GM21576 (cell line): Measurements from ENCODE around the gene NCR2.
"Not testable (repeated sequence)": the region's sequence is repeated elsewhere in the genome, so short reads cannot be mapped to it uniquely, and the experiment has no call there.

Source experiments
- ATAC-seq: cut with Tn5 transposase; IDR thresholded peaks from one replicate; pipeline ENCODE4 v1.9.1; 2021; ENCODE audit warnings: mild to moderate bottlenecking, moderate library complexity; ENCODE audit not compliant: unreplicated experiment

Gene NCR2, protein sequence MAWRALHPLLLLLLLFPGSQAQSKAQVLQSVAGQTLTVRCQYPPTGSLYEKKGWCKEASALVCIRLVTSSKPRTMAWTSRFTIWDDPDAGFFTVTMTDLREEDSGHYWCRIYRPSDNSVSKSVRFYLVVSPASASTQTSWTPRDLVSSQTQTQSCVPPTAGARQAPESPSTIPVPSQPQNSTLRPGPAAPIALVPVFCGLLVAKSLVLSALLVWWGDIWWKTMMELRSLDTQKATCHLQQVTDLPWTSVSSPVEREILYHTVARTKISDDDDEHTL

DNA sequence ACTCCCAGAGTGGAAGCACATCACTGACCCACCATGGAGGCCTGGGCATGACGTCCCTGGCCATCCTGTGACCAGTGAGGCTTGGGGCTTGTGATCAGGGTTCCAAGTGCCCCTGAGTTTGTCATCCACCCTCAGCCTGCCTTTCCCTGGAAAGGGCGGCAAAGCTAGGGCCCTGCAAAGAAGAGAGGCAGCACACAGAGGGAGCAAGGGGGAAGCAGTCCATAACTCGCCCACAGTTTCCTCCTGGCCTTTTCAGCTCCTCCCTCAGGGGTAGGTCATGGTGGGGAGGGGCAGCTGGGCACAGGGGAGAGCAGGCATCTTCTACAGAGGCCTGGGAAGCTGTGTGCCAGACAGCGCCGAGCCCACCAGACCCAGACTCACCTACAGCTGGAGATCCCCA, at the start of gene NCR2:
TSS of gene NCR2 (plus strand) at position 313 of the 400 bp plus-strand sequence. CDS start 269 bp downstream, outside the sequence.
- no peak for ATAC-seq

DNA sequence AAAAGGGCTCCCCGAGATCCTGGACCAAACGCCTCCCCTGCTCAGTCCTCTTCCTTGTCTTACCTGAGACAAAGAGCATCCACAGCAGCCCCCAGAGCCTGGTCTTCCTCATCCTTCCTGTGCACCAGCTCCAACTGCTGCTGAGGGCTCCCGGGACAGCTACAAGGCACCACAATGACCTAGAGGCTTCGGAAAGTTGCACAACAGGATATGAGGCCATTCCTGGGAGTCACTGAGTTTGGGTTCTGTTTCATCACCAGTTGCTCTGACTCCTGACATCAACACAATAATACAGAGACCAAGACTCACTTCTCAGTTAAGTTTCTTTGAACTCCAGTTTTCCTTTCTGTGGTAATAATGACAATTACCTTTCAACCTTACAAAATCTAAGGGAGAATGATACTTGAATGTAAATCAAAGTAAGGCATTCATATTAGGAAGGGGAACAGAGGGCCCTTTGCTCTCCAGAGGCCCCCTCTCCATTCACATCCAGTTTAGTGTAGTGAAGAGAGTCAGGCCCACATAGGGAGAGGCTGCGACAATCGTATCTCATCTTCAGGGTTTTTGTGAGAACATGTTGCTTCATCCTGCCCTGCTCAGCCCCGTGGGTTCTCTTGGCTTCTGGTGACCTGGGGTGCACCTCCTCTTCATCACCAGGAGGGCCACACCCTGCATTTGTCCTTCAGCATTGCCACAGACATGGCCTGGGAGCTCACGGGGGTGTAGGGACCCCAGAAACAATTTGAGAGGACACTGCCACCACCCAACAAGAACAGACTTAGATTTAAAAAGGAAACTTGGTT, 48.7 kb upstream of the NCR2 start, which contains the start of gene TREM1:
TSS of gene TREM1 (minus strand) at position 139 of the 803 bp plus-strand sequence. CDS start at position 112, 27 bp downstream.
- no peak for ATAC-seq

GRCh38 chr6:41288030-41288753, 47.2 kb upstream of the NCR2 start:
- peak; percentile 62 for ATAC-seq

- no peak for ATAC-seq
Observed at GRCh38 chr6:41288754-41289129, 46.7 kb upstream of the NCR2 start.

- ATAC-seq: no peak
Observed at GRCh38 chr6:41289815-41290214, 45.6 kb upstream of the NCR2 start.

DNA sequence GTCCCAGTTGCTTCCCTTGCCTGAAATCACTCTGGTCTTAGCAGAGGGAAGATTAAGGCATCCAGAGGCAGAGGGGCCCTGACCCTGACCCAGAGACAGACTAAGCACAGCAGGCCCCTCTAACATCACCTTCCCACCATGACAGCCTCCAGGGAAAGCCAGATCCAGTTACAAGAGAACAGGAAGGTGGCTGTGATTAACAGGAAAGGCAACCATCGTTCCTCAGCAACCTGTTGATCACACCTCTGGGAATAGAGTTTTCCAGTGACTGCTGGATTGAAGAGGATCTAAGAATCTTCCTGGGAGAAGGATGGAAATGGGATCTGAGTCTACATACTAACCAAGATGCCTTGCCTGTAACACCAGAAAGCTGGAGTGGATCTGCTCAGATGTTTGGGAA, 43.7 kb upstream of the NCR2 start:
- no peak for ATAC-seq

DNA sequence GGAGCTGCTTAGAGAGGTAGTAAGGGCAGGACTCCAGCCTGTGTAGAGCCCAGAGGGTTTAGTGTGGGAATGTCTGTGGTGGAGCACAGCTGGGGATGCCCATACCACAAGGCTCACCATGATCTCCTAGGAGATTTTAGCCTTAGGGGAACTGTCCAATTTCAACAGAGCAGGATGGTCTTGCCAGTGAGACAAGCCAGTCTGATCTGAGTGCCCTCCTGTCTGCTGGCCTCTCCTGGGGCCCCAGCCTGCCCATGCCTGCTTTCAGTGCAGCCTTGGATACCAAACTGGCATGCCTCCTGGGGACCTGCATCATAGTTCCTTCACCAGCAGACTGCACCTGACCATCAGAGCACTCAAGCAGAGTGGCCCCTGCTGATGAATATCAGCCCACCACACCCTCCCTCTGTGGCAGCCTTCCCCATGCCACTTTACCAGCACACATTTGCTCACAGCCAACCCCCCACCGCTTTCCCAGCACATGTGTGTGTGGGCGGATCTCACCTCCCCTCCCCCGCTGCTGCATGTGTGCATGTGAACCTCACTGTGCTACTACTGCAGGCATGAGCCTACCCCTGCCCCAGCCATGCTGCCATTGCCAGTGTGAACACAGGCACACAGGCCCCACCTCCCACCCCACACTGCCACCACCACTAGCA, 41.1 kb upstream of the NCR2 start:
- no peak for ATAC-seq

GRCh38 chr6:41297248-41297647, 38.2 kb upstream of the NCR2 start:
- ATAC-seq: not testable (repeated sequence)

DNA sequence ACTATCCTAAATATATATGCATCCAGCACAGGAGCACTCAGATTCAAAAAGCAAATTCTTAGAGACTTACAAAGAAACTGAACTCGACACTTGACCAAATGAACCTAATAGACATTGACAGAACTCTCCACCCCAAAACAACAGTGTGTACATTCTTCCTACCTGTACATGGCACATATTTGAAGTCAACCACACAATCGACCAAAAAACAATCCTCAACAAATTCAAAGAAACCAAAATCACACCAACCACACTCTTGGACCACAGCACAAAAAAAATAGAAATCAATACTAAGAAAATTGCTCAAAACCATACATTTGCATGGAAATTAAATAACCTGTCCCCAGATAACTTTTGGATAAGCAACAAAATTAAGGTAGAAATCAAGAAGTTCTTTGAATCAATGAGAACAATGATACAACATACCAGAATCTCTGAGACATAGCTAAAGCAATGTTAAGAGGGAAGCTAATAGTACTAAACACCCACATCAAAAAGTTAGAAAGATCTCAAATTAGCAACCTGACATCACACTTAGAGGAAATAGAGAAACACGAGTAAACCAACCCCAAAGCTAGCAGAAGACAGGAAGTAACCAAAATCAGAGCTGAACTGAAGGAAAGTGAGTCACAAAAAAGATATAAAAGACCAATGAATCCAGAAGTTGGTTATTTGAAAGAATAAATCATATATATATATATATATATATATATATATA, 36.5 kb upstream of the NCR2 start:
- no peak for ATAC-seq

DNA sequence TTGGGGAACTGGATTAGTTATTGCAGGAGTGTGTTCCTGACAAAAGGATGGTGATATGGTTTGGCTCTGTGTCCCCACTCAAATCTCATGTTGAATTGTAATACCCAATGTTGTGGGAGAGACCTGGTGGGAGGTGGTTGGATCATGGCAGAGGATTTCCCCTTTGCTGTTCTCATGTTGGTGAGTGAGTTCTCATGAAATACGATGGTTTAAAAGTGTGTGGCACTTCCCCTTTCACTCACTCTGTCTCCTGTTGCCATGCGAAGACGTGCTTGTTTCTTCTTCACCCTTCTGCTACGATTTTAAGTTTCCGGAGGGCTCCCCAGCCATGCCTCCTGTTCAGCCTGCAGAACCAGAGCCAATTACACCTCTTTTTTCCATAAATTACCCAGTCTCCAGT, 32.8 kb upstream of the NCR2 start:
- ATAC-seq: no peak

- no peak for ATAC-seq
Observed at GRCh38 chr6:41306187-41306854, 29.1 kb upstream of the NCR2 start.

- no peak for ATAC-seq
Observed at GRCh38 chr6:41315203-41315602, 20.2 kb upstream of the NCR2 start.

DNA sequence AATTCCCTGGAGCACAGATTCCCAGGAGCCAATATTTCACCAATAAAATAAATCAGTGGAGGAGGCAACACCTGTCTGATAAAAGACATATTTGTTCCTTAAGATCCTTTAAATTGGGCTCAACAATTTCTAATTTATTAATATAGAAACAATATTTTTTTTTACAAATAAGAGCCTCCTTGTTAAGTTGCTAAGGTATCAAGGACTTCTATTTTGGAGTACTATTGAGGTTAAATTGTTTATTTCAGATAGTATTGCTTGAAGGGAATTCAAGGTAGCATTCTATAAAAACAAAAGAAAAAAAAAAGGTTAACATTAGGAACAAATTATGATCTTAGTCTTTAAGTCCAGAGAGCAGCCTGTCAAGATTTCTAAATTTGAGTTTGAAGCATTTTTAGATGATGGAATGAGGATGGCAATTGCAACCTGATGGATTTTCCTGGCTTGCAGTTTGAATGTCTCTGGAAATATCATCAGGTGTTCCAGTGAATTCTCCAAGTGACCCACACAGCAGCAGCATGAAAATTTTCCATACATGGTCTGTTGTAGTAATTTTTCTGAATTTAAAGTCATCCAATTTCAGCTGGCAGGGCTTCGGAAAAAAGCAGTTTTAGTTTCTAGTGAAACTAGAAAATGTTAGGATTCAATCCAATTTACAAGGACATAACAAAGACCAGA, 19.3 kb upstream of the NCR2 start:
- ATAC-seq: no peak

GRCh38 chr6:41318261-41318653, 17.2 kb upstream of the NCR2 start:
- ATAC-seq: no peak

GRCh38 chr6:41318654-41319565, 16.5 kb upstream of the NCR2 start:
- ATAC-seq: peak; percentile 88

DNA sequence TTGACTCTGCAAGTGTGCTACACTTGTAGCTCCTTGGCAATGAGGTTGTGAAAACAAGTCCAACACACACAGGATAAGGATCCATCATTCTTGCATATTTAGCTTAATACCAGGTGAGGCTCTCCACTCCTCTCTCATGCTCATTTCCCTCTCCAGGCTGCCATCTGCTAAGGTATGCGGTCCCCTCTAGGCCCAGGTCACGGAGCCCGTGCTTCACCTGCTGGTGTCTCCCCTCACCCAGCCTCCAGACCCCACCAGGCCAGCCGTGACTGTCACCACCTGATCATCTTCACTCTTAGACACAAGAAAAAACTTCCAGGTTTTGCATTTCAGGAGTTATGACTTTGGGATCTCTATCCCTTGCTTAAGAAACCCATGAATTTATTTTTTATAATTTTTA, 14.2 kb upstream of the NCR2 start:
- ATAC-seq: no peak

- no peak for ATAC-seq
Observed at GRCh38 chr6:41325446-41326066, 9.9 kb upstream of the NCR2 start.

GRCh38 chr6:41326092-41326491, 9.3 kb upstream of the NCR2 start:
- ATAC-seq: no peak
